DMS53 treated with DMSO at 0.1 percent for 48 hours (cell line): ENCODE data around the gene UTP14C.
"Not testable (repeated sequence)": the region's sequence is repeated elsewhere in the genome, so short reads cannot be mapped to it uniquely, and the experiment has no call there.

Experiments
- DNase-seq: peaks from one replicate; lab custom pipeline; 2025; ENCODE audit not compliant: unreplicated experiment; lab: John Stamatoyannopoulos, UW

Gene UTP14C

GRCh38 chr13:52024481-52024880, at the start of gene UTP14C:
TSS of gene UTP14C (plus strand) at chr13:52024691. CDS start at chr13:52028805, 4,114 bp downstream.
- DNase-seq: no peak

- DNase-seq: peak; percentile 38
These were observed 48.1 kb upstream of the UTP14C start for GRCh38 chr13:51976423-51976822.

- no peak for DNase-seq
These were observed 47.6 kb upstream of the UTP14C start for GRCh38 chr13:51976890-51977289.

GRCh38 chr13:51977625-51978024, 46.9 kb upstream of the UTP14C start:
- no peak for DNase-seq

- DNase-seq: no peak
These were observed 45.5 kb upstream of the UTP14C start for GRCh38 chr13:51978796-51979556.

- no peak for DNase-seq
These were observed 43.6 kb upstream of the UTP14C start for GRCh38 chr13:51980908-51981307.

- no peak for DNase-seq
These were observed 43.1 kb upstream of the UTP14C start for GRCh38 chr13:51981355-51981754.

GRCh38 chr13:51983292-51983691, 41.2 kb upstream of the UTP14C start:
- DNase-seq: not testable (repeated sequence)

GRCh38 chr13:51984904-51985303, 39.6 kb upstream of the UTP14C start:
- DNase-seq: not testable (repeated sequence)

GRCh38 chr13:51988988-51989618, 35.4 kb upstream of the UTP14C start:
- no peak for DNase-seq

GRCh38 chr13:51993713-51994112, 30.8 kb upstream of the UTP14C start:
- DNase-seq: no peak

GRCh38 chr13:51995677-51996551, 28.6 kb upstream of the UTP14C start:
- DNase-seq: no peak

GRCh38 chr13:51996641-51997040, 27.9 kb upstream of the UTP14C start:
- DNase-seq: no peak

GRCh38 chr13:51997186-51997585, 27.3 kb upstream of the UTP14C start:
- DNase-seq: no peak

GRCh38 chr13:51997641-51998330, 26.7 kb upstream of the UTP14C start:
- peak; percentile 81 for DNase-seq

- DNase-seq: peak; percentile 72
These were observed 25.6 kb upstream of the UTP14C start for GRCh38 chr13:51998723-51999509.

GRCh38 chr13:51999510-51999911, 25.0 kb upstream of the UTP14C start:
- no peak for DNase-seq

- DNase-seq: no peak
These were observed 24.6 kb upstream of the UTP14C start for GRCh38 chr13:51999921-52000320.

GRCh38 chr13:52001120-52001731, 23.3 kb upstream of the UTP14C start:
- DNase-seq: peak; percentile 52

- no peak for DNase-seq
These were observed 22.1 kb upstream of the UTP14C start for GRCh38 chr13:52002361-52002760.
